ENCODE results near the gene ZP3.

- no peak for TF ChIP-seq CTCF (IDR thresholded peaks at IDR 0.05)
- TF ChIP-seq POLR2A (IDR thresholded peaks at IDR 0.05) = no peak
Measured at GRCh38 chr7:76380623-76380966, 44.2 kb upstream of the ZP3 start.
